HepG2 (cell line): ENCODE results near the gene SLC19A1. TPM values are rescaled to one million over a fixed set of nuclear protein-coding genes. Genes with fewer than 3 reads are reported as not detected.

Experiments used
- ATAC-seq: fragments of 200-7000 bp; cut with Tn5 transposase; 3 replicates; pipeline ENCODE4 v1.9.1; 2020; ENCODE audit warnings: mild to moderate bottlenecking, moderate library complexity
- BruUV-seq: library from RNA; stranded (reverse); fragments of 400-500 nt; replicated peaks from 2 replicates; lab custom pipeline; 2021; lab: Mats Ljungman, UMichigan
- CTCF ChIA-PET: fragments of 300-600 bp; formaldehyde crosslinking; extraction: SDS; loops from one replicate; lab custom pipeline; 2021; ENCODE audit warnings: low total read pairs, inconsistent platforms, low intra/inter-chr PET ratio; lab: Yijun Ruan, JAX
- POLR2A ChIA-PET: fragments of 350-600 bp; sonication (Branson Sonifier 250); formaldehyde crosslinking; loops from one replicate; lab custom pipeline; 2020; ENCODE audit warnings: antibody characterized with exemption, inconsistent platforms; lab: Yijun Ruan, JAX
- DNase-seq: peaks from one replicate; pipeline ENCODE4 v3.0.0-alpha.2; 2015; ENCODE audit warnings: low spot score
- FAIRE-seq: peaks from 3 replicates; lab custom pipeline; 2011; peaks lifted over from hg19 to GRCh38; lab: Jason Lieb, UNC
- H2AFZ ChIP-seq: one replicate; pipeline ENCODE4 v1.6.1; 2011; ENCODE audit warnings: low read length, inconsistent platforms
- H3K27ac ChIP-seq: fragments of 300-600 bp; 3 replicates; pipeline ENCODE4 v1.8.0; 2011; ENCODE audit warnings: mixed run types, mild to moderate bottlenecking, mixed read lengths, low read length, inconsistent platforms; ENCODE audit not compliant: insufficient read depth; ENCODE audit errors: extremely low read length
- H3K27me3 ChIP-seq, 2 experiments: fragments of 200-600 bp in 1 of 2; 2 replicates in 1 of 2; 3 replicates in 1 of 2; pipeline versions ENCODE4 v1.6.0 to v1.8.0; 2011; ENCODE audit warnings: low read length in 2 of 2, mild to moderate bottlenecking in 2 of 2, moderate library complexity in 2 of 2, inconsistent platforms in 1 of 2; ENCODE audit not compliant: insufficient read depth in 2 of 2, control insufficient read depth in 1 of 2
- H3K36me3 ChIP-seq, 2 experiments: fragments of 200-600 bp in 1 of 2; replicated peaks in 1 of 2; 2 replicates in 1 of 2; 3 replicates in 1 of 2; pipeline versions ENCODE4 v1.5.1 to v1.8.0; 2011; ENCODE audit warnings: low read length in 2 of 2, inconsistent platforms in 1 of 2; ENCODE audit not compliant: insufficient read depth in 2 of 2, control insufficient read depth in 1 of 2
- H3K4me1 ChIP-seq: 2 replicates; pipeline ENCODE4 v1.5.1; 2012; ENCODE audit warnings: low read length, inconsistent platforms; ENCODE audit not compliant: insufficient read depth
- H3K4me2 ChIP-seq: 2 replicates; pipeline ENCODE4 v1.6.0; 2011; ENCODE audit warnings: low read depth, low read length, inconsistent platforms
- H3K4me3 ChIP-seq, 3 experiments: fragments of 200-600 bp in 1 of 3; sonication (generic), shearing (Covaris generic) in 1 of 3; replicated peaks in 1 of 3; 2 replicates each; pipeline ENCODE4 v1.5.1; 2011 to 2016; ENCODE audit warnings: low read length in 3 of 3, inconsistent platforms in 2 of 3, low read depth in 2 of 3, mild to moderate bottlenecking in 2 of 3, control low read depth in 1 of 3, mixed read lengths in 1 of 3; ENCODE audit not compliant: insufficient read depth in 1 of 3
- H3K79me2 ChIP-seq: one replicate; pipeline ENCODE4 v1.6.1; 2011; ENCODE audit warnings: low read length, inconsistent platforms; ENCODE audit not compliant: insufficient read depth
- H3K9ac ChIP-seq: 2 replicates; pipeline ENCODE4 v1.6.0; 2011; ENCODE audit warnings: mild to moderate bottlenecking, low read depth, low read length, inconsistent platforms; ENCODE audit not compliant: insufficient read depth
- H3K9me3 ChIP-seq: 2 replicates; pipeline ENCODE4 v1.5.1; 2012; ENCODE audit warnings: mild to moderate bottlenecking, low read length
- H4K20me1 ChIP-seq: 2 replicates; pipeline ENCODE4 v1.6.0; 2011; ENCODE audit warnings: inconsistent platforms, mild to moderate bottlenecking, low read length, moderate library complexity; ENCODE audit not compliant: insufficient read depth
- HNF4G ChIP-seq, 2 experiments: sonication (generic) in 1 of 2; formaldehyde crosslinking in 1 of 2; IDR thresholded peaks; 2 replicates each; pipeline versions ENCODE4 v1.4.0 to v1.6.1; 2011 to 2020; ENCODE audit warnings: borderline replicate concordance in 2 of 2, low read depth in 2 of 2, mild to moderate bottlenecking in 2 of 2, low read length in 1 of 2, missing genetic modification reagents in 1 of 2, moderate library complexity in 1 of 2
- NCOA5 ChIP-seq: sonication (generic); formaldehyde crosslinking; IDR thresholded peaks from 2 replicates; pipeline ENCODE4 v1.4.0; 2020; ENCODE audit warnings: missing genetic modification reagents
- NFKB2 ChIP-seq: sonication (generic); formaldehyde crosslinking; IDR thresholded peaks from 2 replicates; pipeline ENCODE4 v1.4.0; 2020; ENCODE audit warnings: missing genetic modification reagents, borderline replicate concordance
- PAF1 ChIP-seq: IDR thresholded peaks from 2 replicates; pipeline ENCODE4 v1.6.1; 2016; ENCODE audit warnings: missing genetic modification reagents, missing compliant biosample characterization
- ZNF224 ChIP-seq: sonication (generic); formaldehyde crosslinking; IDR thresholded peaks from 2 replicates; pipeline ENCODE4 v1.5.0; 2020; ENCODE audit warnings: mild to moderate bottlenecking, missing genetic modification reagents
- ZNF484 ChIP-seq: sonication (generic); formaldehyde crosslinking; IDR thresholded peaks from 2 replicates; pipeline ENCODE4 v1.5.1; 2020; ENCODE audit warnings: mild to moderate bottlenecking, low read depth, missing genetic modification reagents, borderline replicate concordance
- ZNF556 ChIP-seq: sonication (generic); formaldehyde crosslinking; IDR thresholded peaks from 2 replicates; pipeline ENCODE4 v1.4.0; 2020; ENCODE audit warnings: mild to moderate bottlenecking, missing genetic modification reagents, borderline replicate concordance
- WGBS: methylation state at CpG from one replicate; pipeline ENCODE4 v1.1.6; 2017; ENCODE audit warnings: low lambda C conversion rate; 5-methylcytosine and 5-hydroxymethylcytosine counted together
- in situ Hi-C: cut with HindIII; loops from 2 replicates; pipeline ENCODE4 v1.10.0; 2017; ENCODE audit warnings: low pct_unique_long_range_greater_than_20kb; ENCODE audit not compliant: extremely low pct_ligation_motif_present
- intact Hi-C: fragments of 100-400 bp; cut with micrococcal nuclease; formaldehyde crosslinking; loops from one replicate; pipeline ENCODE4 v1.10.0; 2022; ENCODE audit not compliant: unreplicated experiment
- polyA plus RNA-seq, 8 experiments: library from polyadenylated mRNA; depleted of rRNA in 3 of 8; stranded (reverse) in 7 of 8; unstranded in 1 of 8; fragments of >200 nt; fragmentation: Illumina TruSeq in 4 of 8; extraction: Trizol in 4 of 8; gene quantifications; 2 replicates each; pipeline versions ENCODE4 v1.2.1 to v1.2.3, GENCODE V29; 2011 to 2016; ENCODE audit warnings: low read depth in 4 of 8, missing spikeins in 1 of 8, mixed read lengths in 1 of 8; ENCODE audit not compliant: insufficient read depth in 1 of 8
- total RNA-seq, 5 experiments: library from RNA; depleted of rRNA; stranded (reverse); fragments of >200 nt; fragmentation: Illumina TruSeq; extraction: Trizol; gene quantifications; 2 replicates each; pipeline ENCODE4 v1.2.3, GENCODE V29; 2016; ENCODE audit warnings: low read depth in 1 of 5
- TF ChIP-seq, protein P1 (sequence below): IDR thresholded peaks from 2 replicates; pipeline ENCODE4 v1.6.1; 2016
- TF ChIP-seq, protein P2 (sequence below): fragments of 450-650 bp; IDR thresholded peaks from 2 replicates; pipeline ENCODE4 v1.6.1; 2017; ENCODE audit warnings: mild to moderate bottlenecking
- TF ChIP-seq, protein P3 (sequence below): sonication (generic); formaldehyde crosslinking; IDR thresholded peaks from 2 replicates; pipeline ENCODE4 v1.4.0; 2020; ENCODE audit warnings: missing genetic modification reagents, borderline replicate concordance
- TF ChIP-seq, protein P4 (sequence below): sonication (generic); formaldehyde crosslinking; IDR thresholded peaks from 2 replicates; pipeline ENCODE4 v1.4.0; 2020; ENCODE audit warnings: missing genetic modification reagents

Gene SLC19A1
- total and polyA plus RNA-seq, 2 of the 13 experiments (the other 11 are each of a cell fraction or from before 2014, with no cell fraction given), result 21.8 to 23.0 TPM

DNA sequence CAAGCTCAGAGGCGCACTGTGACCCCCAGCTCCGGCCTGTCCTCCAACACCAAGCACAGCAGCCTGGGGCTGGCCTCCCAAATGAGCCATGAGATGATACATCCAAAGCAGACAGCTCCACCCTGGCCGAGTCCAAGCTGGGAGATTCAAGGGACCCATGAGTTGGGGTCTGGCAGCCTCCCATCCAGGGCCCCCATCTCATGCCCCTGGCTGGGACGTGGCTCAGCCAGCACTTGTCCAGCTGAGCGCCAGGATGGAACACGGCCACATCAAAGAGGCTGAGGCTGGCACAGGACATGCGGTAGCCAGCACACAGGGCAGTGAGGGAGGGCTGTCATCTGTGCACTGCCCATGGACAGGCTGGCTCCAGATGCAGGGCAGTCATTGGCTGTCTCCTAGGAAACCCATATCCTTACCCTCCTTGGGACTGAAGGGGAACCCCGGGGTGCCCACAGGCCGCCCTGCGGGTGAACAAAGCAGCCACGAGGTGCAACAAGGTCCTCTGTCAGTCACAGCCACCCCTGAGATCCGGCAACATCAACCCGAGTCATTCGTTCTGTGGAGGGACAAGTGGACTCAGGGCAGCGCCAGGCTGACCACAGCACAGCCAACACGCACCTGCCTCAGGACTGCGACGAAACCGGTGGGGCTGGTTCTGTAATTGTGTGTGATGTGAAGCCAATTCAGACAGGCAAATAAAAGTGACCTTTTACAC lies 29.1 kb downstream of the SLC19A1 start:
- no peaks in the 10 kb centered on the region for H4K20me1 ChIP-seq
- no peak overlapping the region for H2AFZ ChIP-seq
- DNase-seq (no peak), ATAC-seq (no peak), FAIRE-seq (no peak)
- no peaks in the 10 kb centered on the region for H3K9me3 ChIP-seq
- POLR2A ChIA-PET, result interaction anchor here (1.6 kb wide), 1 partner anchor 12 kb away, joined by 8 read pairs; no protein-coding TSS in a partner anchor
- H3K4me3 ChIP-seq, result no peak overlapping the region
- in situ Hi-C loops, result no loop called here
- BruUV-seq, result TSS peak; percentile 75
- H3K9ac ChIP-seq, result no peak overlapping the region
- CTCF ChIA-PET, result no interaction called here
- no peaks in the 10 kb centered on the region for H3K27me3 ChIP-seq
- WGBS, result 88% methylated on average over 7 of the region's 19 CpGs
- H3K4me1 ChIP-seq, result peaks cover 17% of the 10 kb centered on the region
- no peak overlapping the region for H3K27ac ChIP-seq
- H3K79me2 ChIP-seq, result peaks cover 3% of the 10 kb centered on the region
- intact Hi-C loops, result no loop called here
- H3K4me2 ChIP-seq, result no peak overlapping the region
- peaks cover 17 to 33% of the 10 kb centered on the region in 2 experiments; a peak in 3 of 5 replicates for H3K36me3 ChIP-seq
- TF ChIP-seq ZNF556 (CRISPR knock-in tag), result no peak
- TF ChIP-seq, protein P1, sequence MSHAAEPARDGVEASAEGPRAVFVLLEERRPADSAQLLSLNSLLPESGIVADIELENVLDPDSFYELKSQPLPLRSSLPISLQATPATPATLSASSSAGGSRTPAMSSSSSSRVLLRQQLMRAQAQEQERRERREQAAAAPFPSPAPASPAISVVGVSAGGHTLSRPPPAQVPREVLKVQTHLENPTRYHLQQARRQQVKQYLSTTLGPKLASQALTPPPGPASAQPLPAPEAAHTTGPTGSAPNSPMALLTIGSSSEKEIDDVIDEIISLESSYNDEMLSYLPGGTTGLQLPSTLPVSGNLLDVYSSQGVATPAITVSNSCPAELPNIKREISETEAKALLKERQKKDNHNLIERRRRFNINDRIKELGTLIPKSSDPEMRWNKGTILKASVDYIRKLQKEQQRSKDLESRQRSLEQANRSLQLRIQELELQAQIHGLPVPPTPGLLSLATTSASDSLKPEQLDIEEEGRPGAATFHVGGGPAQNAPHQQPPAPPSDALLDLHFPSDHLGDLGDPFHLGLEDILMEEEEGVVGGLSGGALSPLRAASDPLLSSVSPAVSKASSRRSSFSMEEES (CRISPR knock-in tag), result no peak
- no peak for TF ChIP-seq ZNF224 (CRISPR knock-in tag)
- no peak for TF ChIP-seq ZNF484 (CRISPR knock-in tag)
- 0 out of 2 replicates have a peak, but pooled peaks have one; percentile 20 for TF ChIP-seq NFKB2 (CRISPR knock-in tag)
- TF ChIP-seq, protein P2, sequence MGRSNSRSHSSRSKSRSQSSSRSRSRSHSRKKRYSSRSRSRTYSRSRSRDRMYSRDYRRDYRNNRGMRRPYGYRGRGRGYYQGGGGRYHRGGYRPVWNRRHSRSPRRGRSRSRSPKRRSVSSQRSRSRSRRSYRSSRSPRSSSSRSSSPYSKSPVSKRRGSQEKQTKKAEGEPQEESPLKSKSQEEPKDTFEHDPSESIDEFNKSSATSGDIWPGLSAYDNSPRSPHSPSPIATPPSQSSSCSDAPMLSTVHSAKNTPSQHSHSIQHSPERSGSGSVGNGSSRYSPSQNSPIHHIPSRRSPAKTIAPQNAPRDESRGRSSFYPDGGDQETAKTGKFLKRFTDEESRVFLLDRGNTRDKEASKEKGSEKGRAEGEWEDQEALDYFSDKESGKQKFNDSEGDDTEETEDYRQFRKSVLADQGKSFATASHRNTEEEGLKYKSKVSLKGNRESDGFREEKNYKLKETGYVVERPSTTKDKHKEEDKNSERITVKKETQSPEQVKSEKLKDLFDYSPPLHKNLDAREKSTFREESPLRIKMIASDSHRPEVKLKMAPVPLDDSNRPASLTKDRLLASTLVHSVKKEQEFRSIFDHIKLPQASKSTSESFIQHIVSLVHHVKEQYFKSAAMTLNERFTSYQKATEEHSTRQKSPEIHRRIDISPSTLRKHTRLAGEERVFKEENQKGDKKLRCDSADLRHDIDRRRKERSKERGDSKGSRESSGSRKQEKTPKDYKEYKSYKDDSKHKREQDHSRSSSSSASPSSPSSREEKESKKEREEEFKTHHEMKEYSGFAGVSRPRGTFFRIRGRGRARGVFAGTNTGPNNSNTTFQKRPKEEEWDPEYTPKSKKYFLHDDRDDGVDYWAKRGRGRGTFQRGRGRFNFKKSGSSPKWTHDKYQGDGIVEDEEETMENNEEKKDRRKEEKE, result no peak
- TF ChIP-seq HNF4G (IDR thresholded peaks at IDR 0.05; ENCODE audit: borderline replicate concordance, low read depth, low read length), result no peak
- no peak for TF ChIP-seq HNF4G (CRISPR knock-in tag; IDR thresholded peaks at IDR 0.05; ENCODE audit: borderline replicate concordance, low read depth)
- TF ChIP-seq PAF1 (CRISPR knock-in tag), result 0 out of 2 replicates have a peak, but pooled peaks have one; percentile 50
- TF ChIP-seq, protein P3, sequence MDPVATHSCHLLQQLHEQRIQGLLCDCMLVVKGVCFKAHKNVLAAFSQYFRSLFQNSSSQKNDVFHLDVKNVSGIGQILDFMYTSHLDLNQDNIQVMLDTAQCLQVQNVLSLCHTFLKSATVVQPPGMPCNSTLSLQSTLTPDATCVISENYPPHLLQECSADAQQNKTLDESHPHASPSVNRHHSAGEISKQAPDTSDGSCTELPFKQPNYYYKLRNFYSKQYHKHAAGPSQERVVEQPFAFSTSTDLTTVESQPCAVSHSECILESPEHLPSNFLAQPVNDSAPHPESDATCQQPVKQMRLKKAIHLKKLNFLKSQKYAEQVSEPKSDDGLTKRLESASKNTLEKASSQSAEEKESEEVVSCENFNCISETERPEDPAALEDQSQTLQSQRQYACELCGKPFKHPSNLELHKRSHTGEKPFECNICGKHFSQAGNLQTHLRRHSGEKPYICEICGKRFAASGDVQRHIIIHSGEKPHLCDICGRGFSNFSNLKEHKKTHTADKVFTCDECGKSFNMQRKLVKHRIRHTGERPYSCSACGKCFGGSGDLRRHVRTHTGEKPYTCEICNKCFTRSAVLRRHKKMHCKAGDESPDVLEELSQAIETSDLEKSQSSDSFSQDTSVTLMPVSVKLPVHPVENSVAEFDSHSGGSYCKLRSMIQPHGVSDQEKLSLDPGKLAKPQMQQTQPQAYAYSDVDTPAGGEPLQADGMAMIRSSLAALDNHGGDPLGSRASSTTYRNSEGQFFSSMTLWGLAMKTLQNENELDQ (CRISPR knock-in tag), result no peak
- no peak for TF ChIP-seq NCOA5 (CRISPR knock-in tag)
- TF ChIP-seq, protein P4, sequence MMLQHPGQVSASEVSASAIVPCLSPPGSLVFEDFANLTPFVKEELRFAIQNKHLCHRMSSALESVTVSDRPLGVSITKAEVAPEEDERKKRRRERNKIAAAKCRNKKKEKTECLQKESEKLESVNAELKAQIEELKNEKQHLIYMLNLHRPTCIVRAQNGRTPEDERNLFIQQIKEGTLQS (CRISPR knock-in tag), result no peak
